SK-N-MC (cell line): ENCODE measurements around the gene ANKRD49.

Experiments used
- EZH2 ChIP-seq: fragments of 200-600 bp; sonication (generic); IDR thresholded peaks from one replicate; pipeline ENCODE4 v1.6.1; 2017; ENCODE audit warnings: antibody characterized with exemption
- FOXP2 ChIP-seq: optimal IDR thresholded peaks from 2 replicates; pipeline ENCODE3; 2011; ENCODE audit warnings: mild to moderate bottlenecking, moderate library complexity; ENCODE audit not compliant: insufficient read depth; ENCODE audit errors: extremely low read length, control extremely low read depth
- POLR2AphosphoS5 ChIP-seq: IDR thresholded peaks from 2 replicates; pipeline ENCODE4 v1.6.1; 2012; ENCODE audit warnings: mild to moderate bottlenecking, low read depth, low read length, borderline replicate concordance

GRCh38 chr11:94481342-94481741, 12.4 kb upstream of the ANKRD49 start:
- TF ChIP-seq EZH2, result no peak
- TF ChIP-seq POLR2AphosphoS5, result no peak
- TF ChIP-seq FOXP2, result no peak
